Natural killer cell treated with Interleukin-12 subunit alpha and Interleukin-12 subunit beta and Interleukin-15 and Interleukin-18, amount 100 ng/mL, for 72 hours (primary cell): Measurements from ENCODE around the gene SLC1A1. TPM values are rescaled to one million over a fixed set of nuclear protein-coding genes. Genes with fewer than 3 reads are reported as not detected.
A peak's percentile ranks its signal among the peaks of the same experiment; 100 is the strongest.
"Not testable (repeated sequence)": the region's sequence is repeated elsewhere in the genome, so short reads cannot be mapped to it uniquely, and the experiment has no call there.

ENCODE experiments used
- ATAC-seq, 2 donors: fragments of 150-1000 bp; cut with Tn5 transposase in 1 of 2; sonication (Bioruptor Pico), chemical (Tn5 transposase) in 1 of 2; 2 replicates each; pipeline ENCODE4 v1.10.0; 2021
- DNase-seq: peaks from one replicate; pipeline ENCODE4 v3.0.0; 2022; ENCODE audit warnings: low spot score
- H3K27ac Mint-ChIP-seq, 2 donors: 1 replicate in 1 of 2; 2 replicates in 1 of 2; pipeline ENCODE4 v1.8.0; 2022; ENCODE audit warnings: mixed read lengths in 2 of 2, mild to moderate bottlenecking in 1 of 2, moderate library complexity in 1 of 2
- H3K27me3 Mint-ChIP-seq, 2 donors: 1 replicate in 1 of 2; 2 replicates in 1 of 2; pipeline ENCODE4 v1.8.0; 2022; ENCODE audit warnings: mixed read lengths in 2 of 2
- H3K36me3 Mint-ChIP-seq: one replicate; pipeline ENCODE4 v1.8.0; 2022; ENCODE audit warnings: mixed read lengths
- H3K4me1 Mint-ChIP-seq, 2 donors: 1 replicate in 1 of 2; 2 replicates in 1 of 2; pipeline ENCODE4 v1.8.0; 2022; ENCODE audit warnings: low read depth in 2 of 2, mixed read lengths in 2 of 2, mild to moderate bottlenecking in 1 of 2
- H3K4me3 Mint-ChIP-seq: one replicate; pipeline ENCODE4 v1.8.0; 2022; ENCODE audit warnings: mixed read lengths
- H3K9me3 Mint-ChIP-seq: 2 replicates; pipeline ENCODE4 v1.8.0; 2022; ENCODE audit warnings: mixed read lengths
- total RNA-seq, 2 donors: library from RNA; stranded (reverse); gene quantifications; one replicate each; pipeline ENCODE4 v1.2.3, GENCODE V29; 2022

SLC1A1 gene
- total RNA-seq, 2 donors from 2014 or later, result 0.14 TPM; not detected in 1

GRCh38 chr9:4509590-4509984 lies 19.3 kb downstream of the SLC1A1 start:
- H3K9me3 Mint-ChIP-seq, result no peaks in the 10 kb centered on the region
- no peak overlapping the region for H3K27ac Mint-ChIP-seq
- no peaks in the 10 kb centered on the region for H3K36me3 Mint-ChIP-seq
- no peaks in the 10 kb centered on the region for H3K4me1 Mint-ChIP-seq
- no peak for ATAC-seq
- H3K27me3 Mint-ChIP-seq, result peaks cover 7 to 8% of the 10 kb centered on the region in 2 donors
- DNase-seq, result no peak
- no peak overlapping the region for H3K4me3 Mint-ChIP-seq

- Mint-ChIP-seq H3K27me3 (peaks cover 5 to 8% of the 10 kb centered on the region in 2 donors), H3K9me3 (no peaks in the 10 kb centered on the region), H3K27ac (no peak overlapping the region), H3K4me1 (no peaks in the 10 kb centered on the region), H3K36me3 (no peaks in the 10 kb centered on the region), H3K4me3 (no peak overlapping the region)
- ATAC-seq, result no peak
- no peak for DNase-seq
These were observed 20.5 kb downstream of the SLC1A1 start for GRCh38 chr9:4510546-4511322.

GRCh38 chr9:4514252-4515128 lies 24.2 kb downstream of the SLC1A1 start:
- DNase-seq, result no peak
- Mint-ChIP-seq H3K36me3 (no peaks in the 10 kb centered on the region), H3K9me3 (no peaks in the 10 kb centered on the region), H3K27me3 (peaks cover 0 to 2% of the 10 kb centered on the region in 2 donors), H3K27ac (no peak overlapping the region), H3K4me3 (no peak overlapping the region), H3K4me1 (peaks cover 13 to 16% of the 10 kb centered on the region in 2 donors)
- ATAC-seq, result no peak

- Mint-ChIP-seq H3K27ac (no peak overlapping the region), H3K4me3 (no peak overlapping the region), H3K27me3 (peaks cover 0 to 2% of the 10 kb centered on the region in 2 donors), H3K9me3 (no peaks in the 10 kb centered on the region), H3K36me3 (no peaks in the 10 kb centered on the region), H3K4me1 (peaks cover 13 to 16% of the 10 kb centered on the region in 2 donors)
- DNase-seq (no peak), ATAC-seq (no peak)
These were observed 25.7 kb downstream of the SLC1A1 start for GRCh38 chr9:4515958-4516375.

GRCh38 chr9:4517274-4517673 lies 27.0 kb downstream of the SLC1A1 start:
- peaks cover 13 to 16% of the 10 kb centered on the region in 2 donors for H3K4me1 Mint-ChIP-seq

GRCh38 chr9:4519604-4520003 lies 29.3 kb downstream of the SLC1A1 start:
- H3K9me3 Mint-ChIP-seq, result no peaks in the 10 kb centered on the region
- H3K27ac Mint-ChIP-seq, result no peak overlapping the region
- H3K27me3 Mint-ChIP-seq, result peaks cover 0 to 7% of the 10 kb centered on the region in 2 donors
- DNase-seq, result no peak
- ATAC-seq, result peak in 1 of 2 donors; percentile 55
- no peaks in the 10 kb centered on the region for H3K36me3 Mint-ChIP-seq
- peaks cover 13 to 16% of the 10 kb centered on the region in 2 donors for H3K4me1 Mint-ChIP-seq
- no peak overlapping the region for H3K4me3 Mint-ChIP-seq

More at GRCh38 chr9:4517274-4517673, 27.0 kb downstream of the SLC1A1 start:
- H3K27ac Mint-ChIP-seq, result peak overlapping the region in 1 of 2 donors; percentile 29
- no peaks in the 10 kb centered on the region for H3K9me3 Mint-ChIP-seq
- H3K4me3 Mint-ChIP-seq, result peak overlapping the region; percentile 3
- DNase-seq, result no peak
- peak in 1 of 2 donors; percentile 39 for ATAC-seq
- H3K36me3 Mint-ChIP-seq, result no peaks in the 10 kb centered on the region
- H3K27me3 Mint-ChIP-seq, result peaks cover 0 to 1% of the 10 kb centered on the region in 2 donors

GRCh38 chr9:4520055-4520454 lies 29.8 kb downstream of the SLC1A1 start:
- peaks cover 13 to 16% of the 10 kb centered on the region in 2 donors for H3K4me1 Mint-ChIP-seq
- peaks cover 0 to 7% of the 10 kb centered on the region in 2 donors for H3K27me3 Mint-ChIP-seq
- DNase-seq (no peak), ATAC-seq (no peak)
- no peaks in the 10 kb centered on the region for H3K36me3 Mint-ChIP-seq
- H3K4me3 Mint-ChIP-seq, result no peak overlapping the region
- no peaks in the 10 kb centered on the region for H3K9me3 Mint-ChIP-seq
- no peak overlapping the region for H3K27ac Mint-ChIP-seq

GRCh38 chr9:4530375-4530774 lies 40.1 kb downstream of the SLC1A1 start:
- Mint-ChIP-seq H3K4me1 (peaks cover 8 to 12% of the 10 kb centered on the region in 2 donors), H3K27me3 (peaks cover 0 to 17% of the 10 kb centered on the region in 2 donors), H3K27ac (peak overlapping the region in 1 of 2 donors; percentile 42), H3K36me3 (peaks cover 11% of the 10 kb centered on the region), H3K9me3 (peaks cover 10% of the 10 kb centered on the region), H3K4me3 (peak overlapping the region; percentile 53)
- ATAC-seq, result peak in 1 of 2 donors; percentile 80
- no peak for DNase-seq

- H3K36me3 Mint-ChIP-seq, result peaks cover 11% of the 10 kb centered on the region
- H3K4me3 Mint-ChIP-seq, ATAC-seq, H3K9me3 Mint-ChIP-seq, DNase-seq, H3K27ac Mint-ChIP-seq: not testable (repeated sequence)
- H3K4me1 Mint-ChIP-seq, result peaks cover 8 to 12% of the 10 kb centered on the region in 2 donors
- peaks cover 0 to 17% of the 10 kb centered on the region in 2 donors for H3K27me3 Mint-ChIP-seq
These were observed 40.6 kb downstream of the SLC1A1 start for GRCh38 chr9:4530831-4531230.

GRCh38 chr9:4531355-4531754 lies 41.1 kb downstream of the SLC1A1 start:
- Mint-ChIP-seq H3K36me3 (peaks cover 11% of the 10 kb centered on the region), H3K27me3 (peaks cover 0 to 17% of the 10 kb centered on the region in 2 donors), H3K4me1 (peaks cover 8 to 12% of the 10 kb centered on the region in 2 donors)
- H3K9me3 Mint-ChIP-seq, H3K4me3 Mint-ChIP-seq, H3K27ac Mint-ChIP-seq, DNase-seq, ATAC-seq: not testable (repeated sequence)

GRCh38 chr9:4533881-4534280 lies 43.6 kb downstream of the SLC1A1 start:
- not testable (repeated sequence) for H3K27ac Mint-ChIP-seq, DNase-seq, ATAC-seq, H3K9me3 Mint-ChIP-seq, H3K4me3 Mint-ChIP-seq
- peaks cover 0 to 17% of the 10 kb centered on the region in 2 donors for H3K27me3 Mint-ChIP-seq
- peaks cover 11% of the 10 kb centered on the region for H3K36me3 Mint-ChIP-seq
- H3K4me1 Mint-ChIP-seq, result peaks cover 8 to 12% of the 10 kb centered on the region in 2 donors

- ATAC-seq, H3K4me3 Mint-ChIP-seq, H3K9me3 Mint-ChIP-seq, H3K27ac Mint-ChIP-seq, DNase-seq, H3K4me1 Mint-ChIP-seq: not testable (repeated sequence)
- Mint-ChIP-seq H3K36me3 (peaks cover 11% of the 10 kb centered on the region), H3K27me3 (peaks cover 0 to 11% of the 10 kb centered on the region in 2 donors)
These were observed 45.9 kb downstream of the SLC1A1 start for GRCh38 chr9:4536196-4536595.

- Mint-ChIP-seq H3K4me1 (no peaks in the 10 kb centered on the region), H3K36me3 (peaks cover 6% of the 10 kb centered on the region), H3K27ac (no peak overlapping the region), H3K9me3 (peaks cover 3% of the 10 kb centered on the region), H3K27me3 (peaks cover 10 to 12% of the 10 kb centered on the region in 2 donors), H3K4me3 (no peak overlapping the region)
- no peak for ATAC-seq
- no peak for DNase-seq
These were observed 47.3 kb downstream of the SLC1A1 start for GRCh38 chr9:4537581-4537980.
